Spinal cord (tissue), 10 donors: Measurements from ENCODE around the gene XPO6. TPM values are rescaled to one million over a fixed set of nuclear protein-coding genes. Genes with fewer than 3 reads are reported as not detected.
A peak's percentile ranks its signal among the peaks of the same experiment; 100 is the strongest.

Source experiments
- DNase-seq, 6 donors: peaks; one replicate each; pipeline versions ENCODE4 v3.0.0 to v3.0.0-alpha.2; 2013 to 2015; ENCODE audit warnings: low spot score in 6 of 6, low read depth in 4 of 6
- H3K27ac ChIP-seq: one replicate; pipeline ENCODE4 v1.5.1; 2013; ENCODE audit warnings: low read depth, low read length, control low read depth
- H3K27me3 ChIP-seq: one replicate; pipeline ENCODE4 v1.6.1; 2013; ENCODE audit warnings: low read length; ENCODE audit not compliant: control insufficient read depth, insufficient read depth
- H3K36me3 ChIP-seq: one replicate; pipeline ENCODE4 v1.6.1; 2013; ENCODE audit warnings: low read length; ENCODE audit not compliant: control insufficient read depth, insufficient read depth
- H3K4me1 ChIP-seq: one replicate; pipeline ENCODE4 v1.6.1; 2013; ENCODE audit warnings: low read length; ENCODE audit not compliant: control insufficient read depth, insufficient read depth
- H3K4me3 ChIP-seq: one replicate; pipeline ENCODE4 v1.5.1; 2013; ENCODE audit warnings: low read depth, low read length, control low read depth
- H3K9me3 ChIP-seq: one replicate; pipeline ENCODE4 v1.6.1; 2013; ENCODE audit warnings: low read length; ENCODE audit not compliant: control insufficient read depth, insufficient read depth
- WGBS: methylation state at CpG from one replicate; pipeline ENCODE4 v1.1.5; 2013; ENCODE audit warnings: missing lambda C conversion rate; ENCODE audit not compliant: insufficient coverage; 5-methylcytosine and 5-hydroxymethylcytosine counted together
- polyA plus RNA-seq, 2 donors: library from polyadenylated mRNA; unstranded; fragments of 120-200 nt; gene quantifications; one replicate each; pipeline ENCODE4 v1.2.1, GENCODE V29; 2013; ENCODE audit not compliant: insufficient read length in 2 of 2
- total RNA-seq, 2 donors: library from RNA; depleted of rRNA in 1 of 2; stranded (reverse); fragments of 120-200 nt in 1 of 2; fragments of >200 nt in 1 of 2; gene quantifications; one replicate each; pipeline versions ENCODE4 v1.2.3 to v1.2.4, GENCODE V29; 2013 to 2014
- donor health status: healthy.

Gene XPO6
- total and polyA plus RNA-seq, 4 donors = 84.1 to 164 (median 116) TPM

- no peak for DNase-seq
- 88% methylated on average over 4 of the region's 12 CpGs for WGBS
- Histone ChIP-seq H3K27ac (no peak overlapping the region), H3K4me1 (no peaks in the 10 kb centered on the region), H3K36me3 (peaks cover 16% of the 10 kb centered on the region), H3K4me3 (no peak overlapping the region), H3K9me3 (no peaks in the 10 kb centered on the region), H3K27me3 (no peaks in the 10 kb centered on the region)
Measured at GRCh38 chr16:28149011-28149888, 62.5 kb downstream of the XPO6 start.

- no peaks in the 10 kb centered on the region for H3K9me3 ChIP-seq
- H3K4me1 ChIP-seq = no peaks in the 10 kb centered on the region
- no peak for DNase-seq
- H3K27me3 ChIP-seq = no peaks in the 10 kb centered on the region
- 100% methylated on average over 1 of the region's 3 CpGs for WGBS
- H3K27ac ChIP-seq = no peak overlapping the region
- H3K4me3 ChIP-seq = no peak overlapping the region
- peaks cover 22% of the 10 kb centered on the region for H3K36me3 ChIP-seq
Measured at GRCh38 chr16:28146536-28146935, 65.2 kb downstream of the XPO6 start.

- H3K4me1 ChIP-seq = no peaks in the 10 kb centered on the region
- no peaks in the 10 kb centered on the region for H3K9me3 ChIP-seq
- DNase-seq = no peak
- H3K4me3 ChIP-seq = no peak overlapping the region
- no peaks in the 10 kb centered on the region for H3K27me3 ChIP-seq
- peaks cover 23% of the 10 kb centered on the region for H3K36me3 ChIP-seq
- H3K27ac ChIP-seq = no peak overlapping the region
- no CpG with 5 or more reads among the region's 2 CpGs for WGBS
Measured at GRCh38 chr16:28145796-28146195, 66.0 kb downstream of the XPO6 start.

- Histone ChIP-seq H3K4me1 (peaks cover 9% of the 10 kb centered on the region), H3K9me3 (no peaks in the 10 kb centered on the region), H3K27ac (no peak overlapping the region), H3K4me3 (no peak overlapping the region), H3K36me3 (peaks cover 8% of the 10 kb centered on the region), H3K27me3 (no peaks in the 10 kb centered on the region)
- WGBS = 97% methylated on average over 3 of the region's 5 CpGs
- DNase-seq = no peak
Measured at GRCh38 chr16:28140788-28141618, 70.8 kb downstream of the XPO6 start.

GRCh38 chr16:28139530-28139929 lies 72.2 kb downstream of the XPO6 start:
- Histone ChIP-seq H3K27ac (no peak overlapping the region), H3K36me3 (peaks cover 8% of the 10 kb centered on the region), H3K9me3 (no peaks in the 10 kb centered on the region), H3K4me3 (no peak overlapping the region), H3K4me1 (peaks cover 9% of the 10 kb centered on the region), H3K27me3 (no peaks in the 10 kb centered on the region)
- no peak for DNase-seq
- no CpG with 5 or more reads among the region's 1 CpG for WGBS

- WGBS = 59% methylated on average over 6 of the region's 6 CpGs
- no peaks in the 10 kb centered on the region for H3K27me3 ChIP-seq
- H3K4me3 ChIP-seq = no peak overlapping the region
- peak overlapping the region; percentile 31 for H3K27ac ChIP-seq
- H3K36me3 ChIP-seq = peaks cover 12% of the 10 kb centered on the region
- H3K4me1 ChIP-seq = peaks cover 9% of the 10 kb centered on the region
- peak in 5 of 6 donors; percentile 40 to 82 (median 51) for DNase-seq
- H3K9me3 ChIP-seq = no peaks in the 10 kb centered on the region
Measured at GRCh38 chr16:28136751-28137434, 74.9 kb downstream of the XPO6 start.

GRCh38 chr16:28133666-28134065 lies 78.1 kb downstream of the XPO6 start:
- Histone ChIP-seq H3K4me1 (peaks cover 20% of the 10 kb centered on the region), H3K4me3 (no peak overlapping the region), H3K36me3 (peaks cover 17% of the 10 kb centered on the region), H3K9me3 (no peaks in the 10 kb centered on the region), H3K27ac (no peak overlapping the region), H3K27me3 (no peaks in the 10 kb centered on the region)
- WGBS = 100% methylated on average over 4 of the region's 7 CpGs
- DNase-seq = no peak

- Histone ChIP-seq H3K36me3 (peaks cover 34% of the 10 kb centered on the region), H3K27ac (no peak overlapping the region), H3K4me3 (no peak overlapping the region), H3K27me3 (no peaks in the 10 kb centered on the region), H3K4me1 (peaks cover 18% of the 10 kb centered on the region), H3K9me3 (no peaks in the 10 kb centered on the region)
- no peak for DNase-seq
- WGBS = no CpG with 5 or more reads among the region's 5 CpGs
Measured at GRCh38 chr16:28131743-28132393, 79.9 kb downstream of the XPO6 start.

GRCh38 chr16:28131181-28131580 lies 80.6 kb downstream of the XPO6 start:
- H3K4me3 ChIP-seq = no peak overlapping the region
- H3K4me1 ChIP-seq = peaks cover 13% of the 10 kb centered on the region
- H3K27ac ChIP-seq = no peak overlapping the region
- H3K27me3 ChIP-seq = no peaks in the 10 kb centered on the region
- H3K36me3 ChIP-seq = peaks cover 39% of the 10 kb centered on the region
- 34% methylated on average over 4 of the region's 6 CpGs for WGBS
- H3K9me3 ChIP-seq = no peaks in the 10 kb centered on the region
- DNase-seq = peak in 2 of 6 donors; percentile 10 to 28
